K562 (cell line): ENCODE data around the gene POM121. TPM values are rescaled to one million over a fixed set of nuclear protein-coding genes. Genes with fewer than 3 reads are reported as not detected.
"Not testable (repeated sequence)": the region's sequence is repeated elsewhere in the genome, so short reads cannot be mapped to it uniquely, and the experiment has no call there.

Experiments used
- ATAC-seq: fragments of 200-7000 bp; cut with Tn5 transposase; 3 replicates; pipeline ENCODE4 v1.9.1; 2020; ENCODE audit warnings: moderate library complexity
- BruUV-seq: library from RNA; stranded (reverse); fragments of 400-500 nt; replicated peaks from 2 replicates; lab custom pipeline; 2021; lab: Mats Ljungman, UMichigan
- CTCF ChIA-PET: fragments of 300-600 bp; formaldehyde crosslinking; extraction: SDS; loops from one replicate; lab custom pipeline; 2021; ENCODE audit warnings: low intra/inter-chr PET ratio; lab: Yijun Ruan, JAX
- POLR2A ChIA-PET: fragments of 300-600, 350-650 bp; sonication (Branson Sonifier 250); formaldehyde crosslinking; extraction: SDS; loops from one replicate; lab custom pipeline; 2021; ENCODE audit warnings: antibody characterized with exemption, inconsistent platforms; lab: Yijun Ruan, JAX
- DNase-seq, 4 experiments: peaks; one replicate each; pipeline versions ENCODE4 v3.0.0 to v3.0.0-alpha.2; 2011 to 2018; ENCODE audit warnings: low spot score in 3 of 4, mixed read lengths in 3 of 4; ENCODE audit errors: extremely low read depth in 1 of 4
- FAIRE-seq: peaks from 2 replicates; lab custom pipeline; 2011; peaks lifted over from hg19 to GRCh38; lab: Jason Lieb, UNC
- H2AFZ ChIP-seq: 2 replicates; pipeline ENCODE4 v1.6.0; 2011; ENCODE audit warnings: low read depth, low read length, control low read depth, inconsistent platforms
- H3K27ac ChIP-seq: fragments of 200-600 bp; 3 replicates; pipeline ENCODE4 v1.8.0; 2011; ENCODE audit warnings: low read depth, mild to moderate bottlenecking, control low read depth, inconsistent platforms, low read length, moderate library complexity, mixed read lengths; ENCODE audit errors: extremely low read depth
- H3K27me3 ChIP-seq, 2 experiments: fragments of 300-600 bp in 1 of 2; 2 replicates in 1 of 2; 3 replicates in 1 of 2; pipeline versions ENCODE4 v1.6.0 to v1.8.0; 2011; ENCODE audit warnings: inconsistent platforms in 2 of 2, low read length in 2 of 2, mild to moderate bottlenecking in 1 of 2, mixed read lengths in 1 of 2, moderate library complexity in 1 of 2; ENCODE audit not compliant: control insufficient read depth in 2 of 2, insufficient read depth in 2 of 2
- H3K36me3 ChIP-seq: fragments of 300-600 bp; 3 replicates; pipeline ENCODE4 v1.8.0; 2011; ENCODE audit warnings: mild to moderate bottlenecking, low read length, inconsistent platforms; ENCODE audit not compliant: control insufficient read depth, insufficient read depth
- H3K4me1 ChIP-seq, 2 experiments: fragments of 200-600 bp in 1 of 2; replicated peaks in 1 of 2; 2 replicates in 1 of 2; 3 replicates in 1 of 2; pipeline versions ENCODE4 v1.5.1 to v1.8.0; 2011; ENCODE audit warnings: inconsistent platforms in 2 of 2, low read length in 2 of 2, mild to moderate bottlenecking in 1 of 2, mixed read lengths in 1 of 2, moderate library complexity in 1 of 2; ENCODE audit not compliant: control insufficient read depth in 2 of 2, insufficient read depth in 2 of 2
- H3K4me2 ChIP-seq: 2 replicates; pipeline ENCODE4 v1.6.1; 2011; ENCODE audit warnings: low read length, control low read depth, inconsistent platforms, mixed read lengths; ENCODE audit not compliant: insufficient read depth
- H3K4me3 ChIP-seq: fragments of 200-600 bp; sonication (generic), shearing (Covaris generic); 2 replicates; pipeline ENCODE4 v1.5.1; 2016; ENCODE audit warnings: control low read depth, inconsistent platforms
- H3K79me2 ChIP-seq: fragments of 200-600 bp; 3 replicates; pipeline ENCODE4 v1.8.0; 2011; ENCODE audit warnings: low read length, inconsistent platforms; ENCODE audit not compliant: control insufficient read depth, insufficient read depth
- H3K9ac ChIP-seq, 2 experiments: 2 replicates each; pipeline versions ENCODE4 v1.6.0 to v1.6.1; 2011; ENCODE audit warnings: low read depth in 2 of 2, low read length in 2 of 2, control low read depth in 1 of 2, inconsistent platforms in 1 of 2, mild to moderate bottlenecking in 1 of 2, mixed read lengths in 1 of 2; ENCODE audit not compliant: insufficient read depth in 1 of 2
- H3K9me1 ChIP-seq: one replicate; pipeline ENCODE4 v1.6.0; 2011; ENCODE audit warnings: inconsistent platforms, mild to moderate bottlenecking, low read length, moderate library complexity; ENCODE audit not compliant: control insufficient read depth, insufficient read depth
- H3K9me3 ChIP-seq: replicated peaks from 2 replicates; pipeline ENCODE4 v1.5.1; 2011; ENCODE audit warnings: low read depth, low read length, inconsistent platforms; ENCODE audit not compliant: control insufficient read depth, insufficient read depth
- H4K20me1 ChIP-seq: replicated peaks from 2 replicates; pipeline ENCODE4 v1.6.1; 2011; ENCODE audit warnings: low read length, inconsistent platforms, mixed read lengths; ENCODE audit not compliant: control insufficient read depth, insufficient read depth
- POLR2G ChIP-seq: fragments of 200-400 bp; formaldehyde crosslinking; IDR thresholded peaks from 2 replicates; pipeline ENCODE4 v1.6.1; 2017; ENCODE audit warnings: low read depth, mild to moderate bottlenecking, antibody characterized with exemption, low read length, moderate library complexity
- WGBS: fragments of 100-300 bp; shearing (Covaris generic); methylation state at CpG from one replicate; pipeline ENCODE4 v1.1.6; 2016; ENCODE audit warnings: low coverage, mixed read lengths; ENCODE audit not compliant: insufficient coverage; ENCODE audit errors: missing lambda C conversion rate; 5-methylcytosine and 5-hydroxymethylcytosine counted together
- in situ Hi-C: fragments of 300-500 bp; cut with MboI; formaldehyde crosslinking; loops from 4 replicates; pipeline ENCODE4 v1.15.0; 2018; ENCODE audit warnings: inconsistent platforms, mixed read lengths
- intact Hi-C: fragments of 100-400 bp; cut with micrococcal nuclease; formaldehyde crosslinking; loops from 2 replicates; pipeline ENCODE4 v1.14.2; 2022
- polyA plus RNA-seq, 8 experiments: library from polyadenylated mRNA; depleted of rRNA in 4 of 8; stranded (reverse) in 5 of 8; unstranded in 3 of 8; fragments of >200 nt; fragmentation: Nextera tagmentation in 2 of 8; fragmentation: Illumina TruSeq in 1 of 8; extraction: Ambion mirVana in 2 of 8; extraction: Trizol in 1 of 8; gene quantifications; 2 replicates each; pipeline versions ENCODE4 v1.2.1 to v1.2.3, GENCODE V29; 2011 to 2014; ENCODE audit warnings: inconsistent platforms in 1 of 8, missing spikeins in 1 of 8
- total RNA-seq, 7 experiments: library from RNA; depleted of rRNA in 6 of 7; stranded (reverse); fragments of >200 nt in 6 of 7; fragmentation: Illumina TruSeq in 2 of 7; extraction: Trizol in 2 of 7; gene quantifications; 2 replicates each; pipeline versions ENCODE4 v1.2.1 to v1.2.3, GENCODE V29; 2011 to 2021; ENCODE audit warnings: low replicate concordance in 1 of 7

The POM121 gene
- total and polyA plus RNA-seq, 9 of the 15 experiments (the other 6 are each of a cell fraction or from before 2014, with no cell fraction given) = 3.6 to 112 (median 12.5) TPM

DNA sequence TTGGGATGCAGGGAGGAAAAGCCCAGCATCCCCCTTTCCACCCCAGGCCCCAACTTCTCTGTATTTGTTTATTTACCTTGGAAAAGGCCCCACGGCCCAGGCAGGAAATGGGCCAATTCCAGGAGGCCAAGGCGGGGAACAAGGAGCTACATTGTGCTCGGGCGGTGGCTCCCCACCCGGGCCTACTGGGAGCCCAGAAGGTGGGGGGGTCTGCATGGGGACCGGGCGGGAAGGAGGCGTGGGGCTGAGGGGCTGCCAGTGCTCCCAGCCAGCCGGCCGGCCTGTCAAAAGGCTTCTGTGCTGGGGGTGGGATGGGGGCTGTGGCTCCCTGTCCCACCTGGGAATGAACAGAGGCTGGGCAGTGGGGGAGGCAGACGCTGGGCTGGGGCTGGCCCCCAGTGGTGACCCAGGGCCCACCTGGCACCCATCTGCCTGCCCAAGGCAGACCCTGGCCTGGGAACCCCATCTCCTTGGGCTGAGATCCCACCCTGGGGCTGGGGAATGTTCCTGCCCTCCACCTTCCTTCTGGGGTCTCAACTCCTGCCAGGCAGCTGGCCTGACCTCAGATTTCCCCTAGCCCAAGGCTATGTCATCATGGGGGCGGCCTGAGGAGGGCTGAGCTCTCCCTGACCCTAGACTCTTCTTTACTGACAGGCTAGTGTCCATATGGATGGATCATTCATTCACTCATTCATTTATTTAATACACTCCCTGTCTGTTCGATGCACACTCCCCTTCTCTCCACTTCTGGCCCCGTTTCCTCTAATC, 65.4 kb downstream of the POM121 start:
- H3K36me3 ChIP-seq, H2AFZ ChIP-seq, H3K4me3 ChIP-seq, H3K27ac ChIP-seq, DNase-seq, BruUV-seq, H3K9ac ChIP-seq, H3K4me1 ChIP-seq, intact Hi-C loops, H4K20me1 ChIP-seq, H3K79me2 ChIP-seq, FAIRE-seq, CTCF ChIA-PET, H3K4me2 ChIP-seq, H3K9me1 ChIP-seq, H3K27me3 ChIP-seq, POLR2A ChIA-PET, H3K9me3 ChIP-seq: not testable (repeated sequence)
- peak; percentile 62 for ATAC-seq
- 0 out of 2 replicates have a peak, but pooled peaks have one; percentile 16 for TF ChIP-seq POLR2G
- WGBS = 73% methylated on average over 3 of the region's 14 CpGs
- in situ Hi-C loops = loop anchor here (5.0 kb wide), 1 partner anchor 292 kb away; no protein-coding TSS in a partner anchor

DNA sequence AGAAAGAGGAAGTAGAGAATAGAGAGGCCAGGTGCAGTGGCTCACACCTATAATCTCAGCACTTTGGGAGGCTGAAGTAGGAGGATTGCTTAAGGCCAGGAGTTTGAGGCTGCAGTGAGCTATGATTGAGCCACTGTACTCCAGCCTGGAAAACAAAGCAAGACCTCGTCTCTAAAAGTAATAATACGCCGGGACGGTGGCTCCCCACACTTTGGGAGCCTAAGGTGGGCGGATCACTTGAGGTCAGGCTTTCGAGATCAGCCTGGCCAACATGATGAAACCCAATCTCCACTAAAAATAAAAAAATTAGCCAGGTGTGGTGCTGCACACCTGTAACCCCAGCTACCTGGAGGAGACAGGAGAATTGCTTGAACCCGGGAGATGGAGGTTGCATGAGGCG, 70.6 kb downstream of the POM121 start:
- POLR2A ChIA-PET, H3K4me3 ChIP-seq, CTCF ChIA-PET, H3K9ac ChIP-seq, intact Hi-C loops, H3K9me3 ChIP-seq, H4K20me1 ChIP-seq, H3K27ac ChIP-seq, H3K4me2 ChIP-seq, in situ Hi-C loops, H3K79me2 ChIP-seq, FAIRE-seq, DNase-seq, H3K9me1 ChIP-seq, H3K36me3 ChIP-seq, ATAC-seq, H3K4me1 ChIP-seq, H3K27me3 ChIP-seq, H2AFZ ChIP-seq, BruUV-seq: not testable (repeated sequence)
- 98% methylated on average over 7 of the region's 8 CpGs for WGBS

GRCh38 chr7:72997447-72997846, 72.6 kb downstream of the POM121 start:
- H3K4me3 ChIP-seq, H3K9me3 ChIP-seq, CTCF ChIA-PET, H2AFZ ChIP-seq, H3K9ac ChIP-seq, FAIRE-seq, intact Hi-C loops, POLR2A ChIA-PET, H3K9me1 ChIP-seq, H3K4me1 ChIP-seq, H3K36me3 ChIP-seq, in situ Hi-C loops, BruUV-seq, H3K27ac ChIP-seq, H3K27me3 ChIP-seq, H3K79me2 ChIP-seq, H4K20me1 ChIP-seq, H3K4me2 ChIP-seq, DNase-seq: not testable (repeated sequence)
- peak; percentile 59 for ATAC-seq
- WGBS = 100% methylated on average over 1 of the region's 8 CpGs
